ENCODE results near the gene JAZF1. TPM values are rescaled to one million over a fixed set of nuclear protein-coding genes. Genes with fewer than 3 reads are reported as not detected.

The JAZF1 gene
- total RNA-seq, 1 experiment from 2014 or later = 9.1 TPM

DNA sequence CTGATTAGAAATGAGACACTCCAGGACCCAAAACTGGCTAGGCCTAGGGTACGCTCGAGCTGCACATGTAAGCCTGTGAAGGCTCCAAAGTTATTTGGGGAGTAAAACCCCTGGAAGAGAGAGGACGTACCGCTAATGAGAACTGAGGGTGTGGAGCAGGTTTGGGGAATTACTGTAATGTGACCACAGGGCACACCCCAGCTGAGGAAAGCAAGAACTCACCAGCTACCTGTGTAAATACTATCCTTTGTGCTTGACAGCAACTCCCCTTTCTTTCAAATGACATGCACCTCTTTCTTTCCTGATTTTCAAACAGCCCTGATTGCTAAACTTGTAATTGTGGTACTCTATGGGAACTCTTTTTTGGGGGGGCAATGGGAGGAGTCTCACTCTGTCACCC is 147.2 kb downstream of the JAZF1 start:
- no peak overlapping the region for H3K9ac ChIP-seq (ENCODE audit: extremely low read depth, insufficient read length, low read length)
- H2BK20ac ChIP-seq (ENCODE audit: low read depth, low read length, poor library complexity, severe bottlenecking) = no peak overlapping the region
- no peaks in the 10 kb centered on the region for H3K79me1 ChIP-seq (ENCODE audit: insufficient read depth, low read depth, low read length, poor library complexity, severe bottlenecking)
- H3K9me3 Mint-ChIP-seq = no peaks in the 10 kb centered on the region
- no peak overlapping the region for H4K8ac ChIP-seq (replicated peaks; ENCODE audit: insufficient read length, low read depth, low read length)
- no peak overlapping the region for H2AK5ac ChIP-seq (ENCODE audit: insufficient read length, low read length)
- H2BK12ac ChIP-seq (ENCODE audit: insufficient read length, low read depth, low read length) = no peak overlapping the region
- peaks cover 2% of the 10 kb centered on the region; the same call in 1 of the 2 replicates for H3K4me1 ChIP-seq (ENCODE audit: insufficient read depth, low read length)
- H2BK120ac ChIP-seq (ENCODE audit: low read depth, low read length, poor library complexity, severe bottlenecking) = no peak overlapping the region
- no peak overlapping the region for H3K56ac ChIP-seq (ENCODE audit: insufficient read length, low read depth, low read length)
- H3T11ph ChIP-seq (ENCODE audit: low read length) = no peak overlapping the region
- no peak overlapping the region for H2AFZ ChIP-seq (ENCODE audit: low read length)
- peaks cover 18 to 38% of the 10 kb centered on the region in 2 experiments for H3K4me1 Mint-ChIP-seq
- WGBS (ENCODE audit: extremely low coverage, insufficient read length, low lambda C conversion rate) = no CpG with 5 or more reads among the region's 4 CpGs
- H3K4me3 Mint-ChIP-seq = no peak overlapping the region
- no peak overlapping the region for H4K91ac ChIP-seq (ENCODE audit: insufficient read length, low read depth, low read length)
- H2BK15ac ChIP-seq (ENCODE audit: low read depth, low read length) = no peak overlapping the region
- DNase-seq = no peak
- TF ChIP-seq, protein P1, sequence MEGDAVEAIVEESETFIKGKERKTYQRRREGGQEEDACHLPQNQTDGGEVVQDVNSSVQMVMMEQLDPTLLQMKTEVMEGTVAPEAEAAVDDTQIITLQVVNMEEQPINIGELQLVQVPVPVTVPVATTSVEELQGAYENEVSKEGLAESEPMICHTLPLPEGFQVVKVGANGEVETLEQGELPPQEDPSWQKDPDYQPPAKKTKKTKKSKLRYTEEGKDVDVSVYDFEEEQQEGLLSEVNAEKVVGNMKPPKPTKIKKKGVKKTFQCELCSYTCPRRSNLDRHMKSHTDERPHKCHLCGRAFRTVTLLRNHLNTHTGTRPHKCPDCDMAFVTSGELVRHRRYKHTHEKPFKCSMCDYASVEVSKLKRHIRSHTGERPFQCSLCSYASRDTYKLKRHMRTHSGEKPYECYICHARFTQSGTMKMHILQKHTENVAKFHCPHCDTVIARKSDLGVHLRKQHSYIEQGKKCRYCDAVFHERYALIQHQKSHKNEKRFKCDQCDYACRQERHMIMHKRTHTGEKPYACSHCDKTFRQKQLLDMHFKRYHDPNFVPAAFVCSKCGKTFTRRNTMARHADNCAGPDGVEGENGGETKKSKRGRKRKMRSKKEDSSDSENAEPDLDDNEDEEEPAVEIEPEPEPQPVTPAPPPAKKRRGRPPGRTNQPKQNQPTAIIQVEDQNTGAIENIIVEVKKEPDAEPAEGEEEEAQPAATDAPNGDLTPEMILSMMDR (conservative IDR thresholded peaks at IDR 0.05) = no peak
- no peak overlapping the region for H3K14ac ChIP-seq (ENCODE audit: insufficient read depth, low read length)
- H3K23me2 ChIP-seq (ENCODE audit: insufficient read length, low read depth, low read length, poor library complexity, severe bottlenecking) = no peaks in the 10 kb centered on the region
- peaks cover 6% of the 10 kb centered on the region for H3K27me3 Mint-ChIP-seq (ENCODE audit: low read depth)
- no peaks in the 10 kb centered on the region for H3K9me3 ChIP-seq (ENCODE audit: control insufficient read depth, low read depth, low read length)
- H3K4me2 ChIP-seq (ENCODE audit: insufficient read depth, insufficient read length, low read length) = no peak overlapping the region
- H3K27ac Mint-ChIP-seq = peak overlapping the region in 1 of 3 experiments; percentile 26; a peak in 1 of 7 replicates
- H3K27me3 ChIP-seq (ENCODE audit: insufficient read depth, low read length) = no peaks in the 10 kb centered on the region
- no peaks in the 10 kb centered on the region for H3K79me2 ChIP-seq (ENCODE audit: insufficient read depth, low read length)
- H3K36me3 Mint-ChIP-seq (ENCODE audit: insufficient read depth in 1 of 3, low read depth in 3 of 3) = no peaks in the 10 kb centered on the region
- no peak overlapping the region for H2BK5ac ChIP-seq (ENCODE audit: insufficient read length, low read length)
- H3K27ac ChIP-seq (ENCODE audit: insufficient read length, low read depth, low read length) = no peak overlapping the region
- no peak overlapping the region for H3K23ac ChIP-seq (ENCODE audit: insufficient read length, low read depth, low read length)
- H3K18ac ChIP-seq (ENCODE audit: insufficient read length, low read depth, low read length) = no peak overlapping the region
- H4K20me1 ChIP-seq (ENCODE audit: control insufficient read depth, insufficient read depth, insufficient read length) = no peaks in the 10 kb centered on the region
- no peak overlapping the region for H4K5ac ChIP-seq (ENCODE audit: insufficient read length, low read depth, low read length)
- H3K4ac ChIP-seq (ENCODE audit: low read depth, low read length) = no peak overlapping the region
